Measurements from ENCODE around the gene CFAP46. TPM values are rescaled to one million over a fixed set of nuclear protein-coding genes. Genes with fewer than 3 reads are reported as not detected.
"Not testable (repeated sequence)": the region's sequence is repeated elsewhere in the genome, so short reads cannot be mapped to it uniquely, and the experiment has no call there.

The CFAP46 gene
- total RNA-seq, 1 donor from 2014 or later, result 0.39 TPM

DNA sequence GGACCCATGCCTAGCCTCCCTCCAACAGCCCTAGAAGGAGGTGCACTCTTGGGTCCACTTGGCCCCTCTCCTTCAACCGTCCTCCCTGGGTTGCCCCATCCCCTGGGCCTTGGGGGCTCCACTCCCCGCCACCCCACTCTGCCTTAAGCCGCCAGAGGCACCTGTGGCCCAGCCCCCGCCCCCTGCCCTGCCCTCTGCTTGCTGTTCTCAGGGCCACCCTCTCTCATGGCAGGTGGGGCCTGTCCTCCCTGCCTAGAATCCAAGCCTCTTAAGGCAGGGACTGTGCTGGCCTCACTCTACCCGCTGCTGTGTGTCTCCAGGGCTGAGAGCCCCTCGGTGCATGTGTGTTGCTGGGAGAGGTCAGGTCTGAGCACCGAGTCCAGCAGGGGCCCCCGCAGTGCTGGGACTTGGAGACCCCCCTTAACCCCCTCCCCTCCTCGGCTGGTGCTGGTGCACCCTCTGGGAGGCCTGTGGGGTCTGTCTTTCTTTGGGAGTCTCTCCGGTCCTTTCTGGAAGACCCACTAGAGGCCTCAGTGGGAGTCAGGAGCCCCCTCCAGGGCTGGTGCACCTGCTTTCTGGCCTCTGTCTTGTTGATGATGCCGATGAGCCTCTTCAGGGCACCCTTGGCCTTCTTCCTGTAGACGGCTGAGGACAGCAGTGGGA is 43.8 kb downstream of the CFAP46 start:
- no peak for DNase-seq

DNA sequence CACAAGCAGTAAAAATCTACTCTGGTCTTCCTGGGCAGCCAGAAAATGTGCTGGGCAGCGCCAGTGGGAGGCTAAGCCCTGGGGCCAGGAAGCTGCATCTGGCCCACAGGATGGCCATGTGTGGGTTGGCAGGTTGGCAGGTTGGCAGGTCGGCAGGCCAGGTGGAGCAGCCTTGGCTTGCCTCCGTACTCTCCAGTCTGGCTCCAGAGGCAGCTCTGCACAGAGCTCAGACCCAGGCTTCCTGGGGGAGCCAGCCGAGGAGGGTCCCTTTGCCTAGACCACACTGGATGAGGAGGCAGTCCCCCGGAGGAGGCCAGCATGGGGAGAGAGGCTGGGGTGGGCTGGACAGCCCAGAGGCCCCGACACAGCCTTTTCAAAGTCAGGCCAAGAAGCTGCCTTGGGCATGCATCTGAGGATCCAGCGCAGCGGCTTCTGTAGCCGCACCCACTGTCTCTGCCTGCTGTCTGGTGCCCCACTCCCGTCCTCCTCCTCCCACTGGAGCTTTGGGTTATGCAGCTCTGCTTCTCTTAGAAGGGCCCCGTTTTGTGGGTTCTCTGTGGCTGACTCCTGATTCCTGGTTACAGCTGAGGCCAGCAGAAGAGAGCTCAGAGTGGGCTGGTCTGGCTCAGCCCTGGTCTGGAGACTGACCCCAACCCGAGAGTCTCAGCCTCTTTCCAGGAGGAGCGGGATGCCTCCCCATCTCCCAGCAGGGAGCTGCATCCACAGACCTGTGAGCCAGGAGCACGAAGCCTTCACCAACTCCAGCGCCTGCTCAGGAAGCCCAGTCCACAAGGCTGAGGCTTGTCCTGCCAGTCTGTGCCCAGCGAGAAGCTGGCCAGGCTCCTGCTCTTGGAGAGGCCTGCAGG is 44.6 kb downstream of the CFAP46 start:
- DNase-seq, result no peak

DNA sequence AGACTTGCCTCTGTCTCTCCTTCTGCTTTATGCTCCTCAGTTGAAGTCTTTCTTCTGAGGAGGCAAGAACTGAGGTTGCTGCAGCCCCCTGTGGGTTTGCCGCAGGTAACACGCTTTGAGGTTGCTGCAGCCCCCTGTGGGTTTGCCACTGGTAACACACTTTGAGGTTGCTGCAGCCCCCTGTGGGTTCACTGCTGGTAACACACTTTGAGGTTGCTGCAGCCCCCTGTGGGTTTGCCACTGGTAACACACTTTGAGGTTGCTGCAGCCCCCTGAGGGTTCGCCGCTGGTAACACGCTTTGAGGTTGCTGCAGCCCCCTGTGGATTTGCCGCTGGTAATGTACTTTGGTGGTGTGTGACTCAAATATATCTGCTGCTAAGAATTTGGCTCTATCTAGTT is 48.6 kb downstream of the CFAP46 start:
- not testable (repeated sequence) for DNase-seq

DNA sequence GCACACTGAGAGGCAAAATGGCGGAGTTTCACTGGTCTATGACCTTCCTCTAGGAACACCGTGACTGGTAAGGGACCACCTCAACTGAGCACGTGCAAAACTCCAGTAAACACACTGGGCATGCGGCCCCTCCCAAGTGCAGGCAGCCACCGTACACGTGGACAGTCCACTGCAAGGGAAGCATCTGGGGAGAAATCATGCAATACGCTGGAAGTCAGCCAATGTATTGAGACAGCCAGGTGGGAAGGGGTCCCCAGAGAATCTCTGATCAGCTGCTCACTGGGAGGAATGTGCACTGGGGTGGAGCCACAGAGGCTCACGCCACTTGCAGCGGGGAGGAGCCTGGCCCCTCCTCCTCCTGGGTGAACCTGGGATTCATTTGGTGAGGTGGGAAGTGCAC is 49.3 kb downstream of the CFAP46 start:
- no peak for DNase-seq

DNA sequence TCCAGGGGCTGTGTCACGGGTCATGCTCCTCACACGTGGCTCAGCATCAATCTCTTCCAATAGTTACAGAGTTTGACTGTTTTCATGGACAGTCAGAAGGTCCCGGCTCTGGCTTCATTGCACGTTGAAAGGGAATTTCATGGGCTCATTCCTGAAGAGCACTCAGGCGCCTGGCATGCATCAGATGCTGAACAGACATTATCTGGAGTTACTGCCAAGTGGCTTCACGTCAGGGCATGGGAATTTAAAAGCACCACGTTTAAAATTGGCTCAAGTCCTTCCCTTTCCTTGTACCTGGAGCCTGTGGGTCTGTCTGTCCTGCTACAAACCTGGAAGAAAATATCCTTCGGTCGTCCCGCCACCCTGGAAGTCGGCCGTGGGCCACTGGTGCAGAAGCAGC is 50.4 kb downstream of the CFAP46 start:
- peak; percentile 18 for DNase-seq

DNA sequence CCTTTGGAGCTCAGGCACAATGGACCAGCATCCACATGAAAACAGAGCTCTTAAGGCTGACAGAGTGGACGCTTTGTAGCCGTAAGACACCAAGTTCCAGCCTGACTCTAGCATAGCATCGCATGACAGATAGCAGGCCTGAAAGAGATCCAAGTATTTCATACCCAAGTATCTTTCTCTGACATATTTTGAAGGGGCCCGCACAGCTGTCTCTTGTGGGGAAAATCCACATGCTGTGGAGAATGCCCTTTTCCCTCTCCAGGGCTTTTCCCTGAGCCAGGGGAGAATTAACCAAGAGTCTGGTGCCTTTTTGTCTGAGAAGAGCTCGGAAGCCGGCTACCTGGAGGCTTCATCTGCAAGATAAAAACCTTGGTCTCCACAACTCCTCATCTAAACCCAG is 51.0 kb downstream of the CFAP46 start:
- DNase-seq, result peak; percentile 43

DNA sequence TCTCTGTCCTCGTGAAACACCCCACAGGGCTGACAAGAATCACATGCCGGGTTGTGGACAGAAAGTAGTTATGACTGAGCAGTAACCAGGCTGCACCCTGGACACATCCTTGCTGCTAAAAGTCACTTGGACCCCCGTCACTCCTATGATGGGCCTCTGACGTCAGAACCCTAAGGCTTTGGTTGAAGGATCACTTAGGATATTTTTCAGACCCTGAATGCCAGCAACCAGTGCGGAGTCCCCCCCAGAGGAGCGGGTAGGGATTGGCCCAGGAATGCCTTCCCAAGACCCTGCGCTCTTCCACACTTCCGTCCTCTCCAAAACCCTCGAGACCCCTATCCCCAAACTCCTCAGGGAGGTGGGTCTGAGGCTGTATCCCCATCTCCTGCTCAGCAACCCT is 52.1 kb downstream of the CFAP46 start:
- DNase-seq, result no peak

DNA sequence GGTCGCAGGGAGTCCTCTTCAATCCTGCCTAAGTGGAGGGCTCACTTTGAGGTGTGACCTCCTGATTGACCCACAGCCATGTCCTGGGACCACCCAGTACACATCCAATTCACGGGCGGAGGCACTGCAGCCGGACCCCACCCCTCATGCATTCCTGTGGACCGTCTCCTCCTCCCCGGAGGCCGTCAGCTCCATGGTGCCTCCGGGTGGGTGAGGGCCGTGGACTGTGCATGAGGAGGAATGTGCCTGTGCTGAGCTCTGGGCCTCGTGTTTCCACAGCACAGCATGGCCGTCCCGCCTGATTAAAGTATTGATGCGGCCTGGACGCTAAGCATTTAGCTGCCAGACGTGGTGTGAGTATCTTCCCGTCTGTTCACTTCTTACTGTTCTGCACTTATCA is 52.8 kb downstream of the CFAP46 start:
- no peak for DNase-seq

DNA sequence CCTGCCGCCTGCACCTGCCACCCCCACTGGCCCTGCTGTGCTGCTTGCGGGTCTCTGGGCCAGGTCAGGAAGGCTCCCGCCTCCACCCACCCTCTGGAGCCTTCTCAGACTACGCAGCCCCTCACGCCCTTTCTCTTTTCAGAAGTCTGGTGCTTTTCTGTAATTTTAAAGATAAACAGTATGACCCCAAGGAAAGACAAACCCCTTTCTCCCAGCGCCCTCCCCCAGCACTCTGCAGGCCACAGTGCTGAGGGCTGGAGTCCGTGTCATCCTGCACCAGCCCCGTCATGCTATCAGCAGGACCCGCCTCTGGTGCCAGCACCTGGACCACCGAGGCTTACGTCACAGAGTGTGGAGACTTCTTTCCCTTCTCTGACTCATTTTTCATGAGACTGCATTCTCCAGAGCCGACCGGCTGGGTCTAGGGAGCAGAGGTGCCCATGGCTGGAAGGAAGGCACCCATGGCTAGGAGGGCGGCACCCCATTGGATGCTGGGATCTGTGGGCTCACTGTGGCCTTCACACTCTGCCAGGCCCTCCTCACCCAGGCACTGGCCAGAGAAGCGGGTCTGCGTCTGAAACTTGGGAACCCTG is 53.4 kb downstream of the CFAP46 start:
- no peak for DNase-seq

DNA sequence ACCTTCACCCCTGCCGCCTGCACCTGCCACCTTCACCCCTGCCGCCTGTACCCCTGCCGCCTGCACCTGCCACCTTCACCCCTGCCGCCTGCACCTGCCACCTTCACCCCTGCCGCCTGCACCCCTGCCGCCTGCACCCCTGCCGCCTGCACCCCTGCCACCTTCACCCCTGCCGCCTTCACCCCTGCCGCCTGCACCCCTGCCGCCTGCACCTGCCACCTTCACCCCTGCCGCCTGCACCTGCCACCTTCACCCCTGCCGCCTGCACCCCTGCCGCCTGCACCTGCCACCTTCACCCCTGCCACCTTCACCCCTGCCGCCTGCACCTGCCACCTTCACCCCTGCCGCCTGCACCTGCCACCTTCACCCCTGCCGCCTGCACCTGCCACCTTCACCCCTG is 53.9 kb downstream of the CFAP46 start:
- not testable (repeated sequence) for DNase-seq

DNA sequence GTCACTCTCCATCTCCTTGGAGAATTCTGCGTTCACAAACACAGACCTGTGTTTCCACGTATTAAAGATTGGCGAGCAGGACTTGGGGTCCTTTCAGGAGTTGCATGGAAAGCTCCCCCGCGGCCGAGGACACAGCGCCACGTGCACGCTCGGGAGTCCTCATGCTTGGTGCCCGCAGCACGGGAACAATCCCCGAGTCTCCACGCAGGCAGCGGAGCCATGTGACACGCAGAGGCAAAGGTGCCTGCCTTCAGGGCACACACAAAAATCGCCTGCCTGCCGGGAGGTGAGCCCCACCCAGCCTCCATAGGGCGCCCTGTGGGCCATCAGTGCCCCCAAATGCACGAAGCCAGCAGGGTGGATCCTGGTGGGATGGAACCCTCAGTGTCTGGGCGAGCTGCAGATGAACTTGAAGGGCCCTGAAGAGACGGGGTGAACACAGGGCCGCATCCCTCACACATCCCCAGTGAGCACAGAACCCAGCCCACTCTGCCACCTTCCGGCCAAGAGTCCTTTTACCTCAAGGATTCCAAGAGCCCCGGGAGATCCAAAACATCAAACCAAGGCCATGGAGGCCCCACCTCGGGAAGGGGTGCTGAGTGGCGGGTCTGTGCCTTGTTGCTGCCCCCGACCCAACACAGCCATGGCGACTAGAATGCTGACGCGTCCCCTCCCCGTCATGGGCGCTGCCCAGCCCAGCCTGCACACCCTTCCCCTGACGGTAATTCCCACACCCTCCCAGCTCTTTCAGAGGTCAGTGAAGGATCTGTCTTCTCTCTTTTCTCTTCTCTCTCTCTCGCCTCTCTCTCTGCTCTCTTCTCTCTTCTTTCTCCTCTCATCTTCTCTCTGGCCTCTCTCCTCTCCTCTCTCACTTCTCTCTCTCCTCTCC is 55.9 kb downstream of the CFAP46 start:
- DNase-seq, result no peak

DNA sequence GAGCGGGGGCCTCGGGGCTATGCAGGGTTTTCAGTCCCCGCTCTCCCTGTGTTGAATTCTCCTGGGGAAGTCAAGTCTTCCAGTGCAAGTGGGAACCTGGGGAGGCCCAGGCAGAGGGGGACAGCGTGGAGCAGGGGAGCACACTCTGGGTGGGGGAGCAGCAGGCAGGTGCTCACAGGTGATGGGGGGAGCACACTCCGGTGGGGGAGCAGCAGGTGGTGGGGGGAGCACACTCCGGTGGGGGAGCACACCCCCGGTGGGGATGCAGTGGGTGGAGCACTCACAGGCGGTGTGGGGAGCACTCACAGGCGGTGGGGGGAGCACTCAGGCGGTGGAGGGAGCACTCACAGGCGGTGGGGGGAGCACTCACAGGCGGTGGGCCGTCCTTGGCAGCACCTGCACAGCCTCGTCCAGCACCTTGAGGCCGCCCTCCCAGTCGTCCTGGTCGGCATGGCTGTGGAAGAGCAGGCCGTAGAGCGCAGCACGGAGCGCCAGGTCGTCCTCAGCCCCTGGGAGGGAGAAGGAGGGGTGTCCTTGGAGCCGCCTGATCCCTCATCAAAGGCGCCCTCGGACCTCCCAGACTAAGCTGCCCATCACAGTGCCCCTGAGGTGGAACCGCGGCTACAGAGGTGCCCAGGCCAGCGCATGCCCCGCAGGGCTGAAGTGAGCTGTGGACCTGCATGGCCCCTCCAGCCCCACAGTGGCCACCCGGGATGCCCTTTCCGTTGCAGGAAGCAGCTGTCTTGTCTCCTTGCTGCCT is 56.7 kb downstream of the CFAP46 start:
- DNase-seq, result no peak

DNA sequence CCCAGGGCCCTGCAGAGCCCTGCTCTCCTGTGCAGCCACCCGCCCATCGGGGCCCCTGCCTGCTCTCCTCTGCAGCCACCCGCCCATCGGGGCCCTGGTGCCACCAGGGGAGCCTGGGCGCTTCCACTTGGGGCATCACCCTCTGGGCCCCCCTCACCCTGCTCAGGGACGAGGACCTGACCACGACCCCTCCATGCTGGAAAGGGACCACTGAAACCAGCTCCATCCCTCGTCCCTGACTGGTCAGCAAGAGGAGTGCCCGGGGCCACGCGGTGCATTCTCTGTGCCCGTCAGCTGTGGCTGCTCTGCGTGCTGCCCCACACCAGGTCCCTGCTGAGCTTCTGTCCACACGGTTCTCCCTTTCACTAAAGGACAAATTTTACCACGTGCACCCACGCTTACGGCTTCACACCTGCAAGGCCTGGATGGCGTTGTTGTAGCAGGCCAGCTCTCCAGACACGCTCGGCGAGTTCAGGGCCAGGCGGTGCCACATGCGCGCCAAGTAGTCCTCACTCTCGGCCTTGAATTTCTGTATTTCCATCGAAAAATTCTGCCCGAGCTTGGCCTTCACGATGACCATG is 57.6 kb downstream of the CFAP46 start:
- DNase-seq, result no peak

DNA sequence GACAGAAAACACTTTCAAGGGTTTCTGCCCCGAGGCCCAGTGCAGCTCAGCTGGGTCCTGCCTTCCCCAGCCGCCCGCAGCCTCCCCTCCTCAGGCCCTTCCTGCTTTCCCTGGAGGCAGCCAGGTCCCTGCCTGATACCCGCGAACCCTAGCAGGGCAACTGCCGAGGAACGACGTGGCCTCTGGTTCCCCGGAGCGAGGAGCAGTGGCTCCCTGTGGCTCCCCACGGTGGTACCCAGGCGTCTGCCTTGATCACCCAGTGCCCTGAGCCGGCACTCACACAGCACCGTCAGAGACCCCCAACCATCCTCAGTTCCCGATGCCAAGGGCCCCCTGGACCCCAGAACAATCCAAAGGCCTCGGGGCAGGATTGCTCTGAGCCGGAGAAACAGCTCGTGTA is 58.3 kb downstream of the CFAP46 start:
- DNase-seq, result no peak

DNA sequence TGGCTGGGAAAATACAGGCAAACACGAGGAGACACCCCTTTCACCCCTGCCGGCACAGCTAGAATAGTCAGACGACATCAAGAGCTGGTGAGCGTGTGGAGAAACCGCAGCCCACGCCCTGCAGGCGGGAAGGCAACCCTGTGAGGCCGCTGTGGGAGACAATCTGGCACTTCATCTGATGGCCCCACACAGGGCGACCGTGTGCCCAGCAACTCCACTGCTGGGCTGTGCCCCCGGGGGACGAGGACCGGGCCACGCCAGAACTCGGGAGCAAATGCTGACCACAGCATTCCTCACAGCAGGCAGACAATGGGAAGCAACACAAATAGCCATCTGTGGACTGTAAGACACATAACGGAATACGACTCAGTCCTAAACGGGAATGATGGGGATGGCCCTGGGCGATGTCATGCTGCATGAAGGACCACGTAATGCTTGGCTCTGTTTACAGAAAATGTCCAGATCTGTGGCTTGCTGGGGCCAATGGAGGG is 58.9 kb downstream of the CFAP46 start:
- no peak for DNase-seq

DNA sequence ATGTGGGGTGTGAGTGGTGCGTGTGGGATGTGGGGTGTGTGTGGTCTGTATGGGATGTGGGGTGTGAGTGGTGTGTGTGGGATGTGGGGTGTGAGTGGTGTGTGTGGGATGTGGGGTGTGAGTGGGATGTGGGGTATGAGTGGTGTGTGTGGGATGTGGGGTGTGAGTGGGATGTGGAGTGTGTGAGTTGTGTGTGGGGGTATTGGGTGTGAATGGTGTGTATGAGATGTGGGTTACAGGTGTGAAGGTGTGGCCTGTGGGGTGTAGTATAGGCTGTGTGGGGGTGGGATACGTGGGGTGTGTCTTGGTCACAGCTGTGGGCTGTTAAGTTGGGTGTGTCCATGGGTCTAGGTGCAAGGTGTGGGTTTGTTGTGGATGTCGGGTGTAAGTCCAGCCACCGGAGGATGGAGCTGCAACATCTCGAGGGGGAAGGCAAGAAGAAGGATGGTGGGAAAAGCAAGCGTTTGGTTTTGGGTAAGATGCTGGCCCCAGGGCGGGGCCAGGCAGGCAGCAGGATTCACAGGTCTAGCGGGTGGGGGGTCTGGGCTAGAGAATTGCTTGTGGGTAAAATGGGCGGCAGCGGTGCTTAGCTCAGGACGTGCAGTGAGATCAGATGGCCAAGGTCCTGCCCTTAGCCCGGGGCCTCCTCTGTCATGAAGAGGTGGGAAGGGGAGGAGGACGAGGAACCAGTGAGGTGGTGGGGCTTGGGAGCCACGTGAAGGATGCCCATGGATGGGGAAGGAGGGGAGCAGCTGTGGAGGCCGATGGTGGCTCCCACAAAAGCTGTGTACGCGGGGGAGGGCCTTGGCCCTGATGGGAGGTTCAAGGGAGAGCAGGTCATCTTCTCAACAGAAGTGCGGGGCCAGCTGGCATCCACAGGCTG is 60.1 kb downstream of the CFAP46 start:
- DNase-seq, result no peak

DNA sequence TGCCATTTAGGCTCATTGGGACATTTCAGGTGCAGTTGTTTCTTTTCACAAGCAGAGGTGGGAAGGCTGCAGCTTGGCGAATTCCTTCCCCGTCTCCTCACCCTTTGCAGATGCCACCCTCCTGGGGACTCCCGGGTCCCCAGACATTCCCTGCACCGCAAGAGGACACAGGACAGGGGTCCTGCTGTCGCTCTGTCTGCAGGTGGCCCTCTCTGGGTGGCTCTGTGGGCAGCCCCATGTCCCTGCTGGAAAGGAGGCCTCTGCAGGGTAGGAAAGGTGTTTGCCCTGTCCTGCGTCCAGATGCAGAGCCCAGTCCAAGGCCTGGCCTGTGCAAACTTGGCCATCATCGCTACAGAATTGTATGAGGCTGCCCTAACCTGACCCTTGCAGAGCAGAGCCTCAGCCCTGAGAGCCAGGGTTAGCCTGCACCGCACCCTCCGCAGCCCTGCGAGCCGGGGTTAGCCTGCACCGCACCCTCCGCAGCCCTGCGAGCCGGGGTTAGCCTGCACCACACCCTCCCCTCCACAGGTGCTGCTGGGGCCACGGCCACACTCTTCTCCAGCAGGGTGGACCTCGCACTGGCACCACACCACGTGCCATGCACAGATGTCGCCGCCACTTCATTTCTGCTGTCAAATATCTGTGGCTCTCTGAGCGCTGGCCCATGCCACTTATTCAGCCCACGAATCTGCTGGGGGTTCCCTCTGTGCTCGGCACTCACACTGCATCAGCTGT is 61.0 kb downstream of the CFAP46 start:
- DNase-seq, result no peak

DNA sequence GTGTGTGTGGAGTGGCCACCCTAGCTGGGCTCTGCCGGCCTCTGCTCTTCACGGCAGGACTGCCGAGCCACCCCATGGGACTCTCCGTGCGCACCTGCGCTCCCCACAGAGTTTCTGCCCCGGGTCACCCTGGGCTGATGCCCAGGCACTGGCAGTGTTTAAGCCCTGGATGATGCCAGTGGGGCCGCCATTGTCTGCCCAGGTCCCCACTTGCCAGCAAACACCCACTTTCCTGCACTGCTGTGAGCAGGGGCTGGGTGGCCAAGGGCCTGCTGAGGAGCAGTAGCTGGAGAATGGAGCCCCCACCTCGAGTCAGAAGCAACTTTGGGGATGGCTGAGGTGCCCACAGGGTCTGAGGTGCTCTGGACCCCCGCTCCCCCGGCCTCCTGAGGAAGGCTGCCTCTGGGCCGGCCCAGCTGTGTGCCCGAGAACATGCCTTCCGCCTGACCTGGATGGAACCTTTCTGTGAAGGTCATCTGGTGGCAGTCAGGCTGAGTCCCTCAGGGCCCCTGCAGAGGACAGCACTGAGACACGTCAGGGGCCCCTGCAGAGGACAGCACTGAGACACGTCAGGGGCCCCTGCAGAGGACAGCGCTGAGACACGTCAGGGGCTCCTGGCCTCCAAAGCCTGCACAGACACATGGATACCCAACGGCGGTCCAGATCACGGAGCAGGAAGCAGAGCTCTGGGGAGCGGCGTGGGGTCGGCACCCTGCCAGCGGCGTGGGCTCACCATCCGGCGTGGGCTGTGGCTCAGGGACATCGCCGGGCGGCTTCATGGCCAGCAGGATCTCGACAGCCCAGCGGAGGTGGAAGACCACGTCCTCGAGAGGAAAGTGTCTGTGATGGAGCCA is 62.0 kb downstream of the CFAP46 start:
- DNase-seq, result no peak

Measured in skin of body (tissue), 2 donors.